Measurements from ENCODE around the gene ANKRD34A.

The ANKRD34A gene

GRCh38 chr1:145990249-145990855 is 26.0 kb upstream of the ANKRD34A start:
- no peak for ATAC-seq

DNA sequence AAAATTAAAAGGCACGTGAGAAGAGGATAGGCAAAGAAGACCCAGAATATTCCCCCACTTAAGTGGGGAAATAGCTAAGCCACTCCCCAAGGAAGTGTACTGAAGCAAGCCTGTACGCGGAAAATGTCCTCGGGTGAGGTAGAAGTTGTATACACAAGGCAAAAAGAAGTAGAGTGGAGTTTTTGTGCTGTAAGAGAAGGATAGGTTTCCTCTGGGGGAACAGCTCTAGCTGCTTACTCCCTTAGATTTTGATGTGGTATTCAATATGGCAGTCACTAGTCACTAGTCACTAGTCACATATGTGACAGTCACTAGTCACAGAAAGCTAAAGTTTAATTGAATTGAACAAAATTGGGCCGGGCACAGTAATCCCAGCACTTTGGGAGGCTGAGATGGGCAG is 24.4 kb upstream of the ANKRD34A start:
- peak in 1 of 2 donors; percentile 40 for ATAC-seq

DNA sequence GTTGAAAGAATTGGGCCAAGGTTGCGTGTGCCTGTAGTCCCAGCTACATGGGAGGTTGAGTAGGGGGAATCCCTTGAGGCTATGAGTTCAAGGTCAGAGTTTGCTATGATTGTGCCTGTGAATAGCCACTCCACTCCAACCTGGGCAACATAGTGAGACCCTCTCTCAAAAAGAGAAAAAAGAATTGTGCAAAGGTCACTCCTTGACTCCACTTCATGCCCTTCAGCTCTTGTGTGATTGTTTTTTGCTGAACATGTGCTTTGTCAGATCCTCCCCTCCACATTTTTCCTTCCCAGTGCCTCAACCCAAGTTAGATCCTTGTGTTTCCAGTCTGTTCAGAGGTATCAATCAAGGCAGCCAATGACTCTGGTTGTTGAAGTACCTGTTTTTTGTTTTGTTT is 23.6 kb upstream of the ANKRD34A start:
- ATAC-seq, result no peak

- no peak for ATAC-seq
These were observed 22.2 kb upstream of the ANKRD34A start for GRCh38 chr1:145986551-145986950.

DNA sequence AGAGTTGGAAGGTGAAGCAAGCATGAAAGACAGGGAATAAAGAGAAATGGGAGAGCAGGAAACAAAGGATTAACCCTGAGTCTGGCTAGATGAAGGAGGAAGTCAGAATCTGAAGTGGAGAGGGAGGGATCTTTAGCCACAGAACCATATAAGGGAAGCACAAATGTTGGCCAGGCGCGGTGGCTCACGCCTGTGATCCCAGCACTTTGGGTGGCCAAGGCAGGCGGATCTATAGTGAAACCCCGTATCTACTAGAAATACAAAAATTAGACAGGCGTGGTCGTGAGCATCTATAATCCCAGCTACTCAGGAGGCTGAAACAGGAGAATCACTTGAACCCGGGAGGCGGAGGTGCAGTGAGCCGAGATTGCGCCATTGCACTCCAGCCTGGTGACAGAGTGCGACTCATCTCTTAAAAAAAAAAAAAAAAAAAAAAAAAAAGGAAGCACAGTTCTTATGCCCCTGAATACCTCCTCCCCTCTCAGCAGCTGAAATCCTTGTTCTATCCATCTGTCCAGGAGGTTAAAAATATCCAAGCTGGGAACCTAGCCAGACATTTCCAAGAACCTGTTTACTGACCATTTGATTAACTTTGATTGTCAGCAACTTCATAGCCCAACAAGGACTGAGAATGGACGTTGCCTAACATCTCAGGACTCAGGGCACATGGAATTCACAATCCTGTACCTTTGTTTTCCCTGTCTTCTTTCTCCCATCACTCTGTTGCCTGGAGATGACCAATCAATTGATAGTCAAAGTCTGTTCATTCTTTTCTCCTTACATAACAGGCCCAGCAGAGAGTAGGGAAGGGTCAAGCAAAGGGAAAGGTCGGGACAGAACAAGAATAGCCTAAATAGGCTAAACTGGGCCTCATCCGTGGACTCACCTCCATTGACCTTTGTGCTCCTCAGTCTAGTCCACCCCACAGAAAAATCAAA is 21.4 kb upstream of the ANKRD34A start:
- no peak for ATAC-seq

- ATAC-seq, result no peak
These were observed 20.7 kb upstream of the ANKRD34A start for GRCh38 chr1:145985129-145985501.

- ATAC-seq, result peak; percentile 19 to 30
These were observed 19.8 kb upstream of the ANKRD34A start for GRCh38 chr1:145983960-145984830.

DNA sequence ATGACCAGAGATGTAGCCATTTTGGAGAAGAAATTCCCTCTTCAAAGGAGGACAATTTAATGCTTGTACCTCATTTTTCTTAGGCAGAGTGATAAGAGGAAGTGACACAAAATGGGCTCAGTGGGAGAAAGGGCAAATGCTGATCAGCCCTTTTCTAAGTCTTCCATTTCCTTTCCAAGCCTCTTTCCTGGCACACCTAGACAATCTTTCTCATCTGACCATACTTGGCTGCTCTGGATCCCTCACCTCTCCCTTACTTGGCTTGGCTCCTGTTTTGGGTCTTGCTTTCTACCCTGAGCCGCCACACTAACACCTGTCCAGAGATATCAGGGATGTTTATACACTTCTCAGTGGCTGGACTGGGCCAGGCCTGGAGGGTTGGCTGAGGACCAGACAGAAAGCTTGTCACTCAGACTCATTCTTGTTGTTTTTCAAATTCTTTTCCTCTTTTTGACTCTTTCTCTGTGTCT is 18.9 kb upstream of the ANKRD34A start:
- no peak for ATAC-seq

DNA sequence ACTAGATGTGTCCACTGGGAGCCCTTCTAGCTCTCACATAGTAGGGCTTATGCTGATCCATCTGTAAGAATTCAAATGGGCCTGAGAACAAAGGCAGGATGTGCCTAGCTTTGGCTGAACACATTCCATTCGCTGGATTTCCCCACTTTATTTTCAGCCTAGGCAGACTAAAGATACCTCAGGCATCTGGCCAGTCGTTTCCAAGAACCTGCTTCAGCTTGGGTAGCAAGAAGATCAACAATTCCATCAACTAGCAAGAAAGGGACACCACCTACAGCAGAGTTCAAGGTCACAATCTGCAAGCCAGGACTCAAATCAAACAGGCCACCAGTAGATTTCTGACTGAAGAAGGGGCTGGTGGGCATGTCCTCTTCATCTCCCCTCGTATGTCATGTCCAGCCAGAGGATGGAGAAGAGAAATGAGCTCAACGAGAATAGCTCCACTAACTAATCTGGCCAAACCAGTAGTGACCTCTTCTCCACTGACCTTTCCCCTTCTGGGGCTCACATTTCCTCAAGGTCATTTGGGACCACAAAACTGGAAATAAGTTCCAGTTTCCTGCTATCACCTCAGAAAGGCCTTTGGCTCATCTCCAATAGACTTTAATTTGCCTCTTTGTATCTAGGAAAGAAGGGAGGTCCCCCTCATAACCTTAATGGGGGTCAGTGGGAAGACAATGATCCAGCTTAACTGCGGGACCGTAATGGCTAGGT is 17.8 kb upstream of the ANKRD34A start:
- no peak for ATAC-seq

DNA sequence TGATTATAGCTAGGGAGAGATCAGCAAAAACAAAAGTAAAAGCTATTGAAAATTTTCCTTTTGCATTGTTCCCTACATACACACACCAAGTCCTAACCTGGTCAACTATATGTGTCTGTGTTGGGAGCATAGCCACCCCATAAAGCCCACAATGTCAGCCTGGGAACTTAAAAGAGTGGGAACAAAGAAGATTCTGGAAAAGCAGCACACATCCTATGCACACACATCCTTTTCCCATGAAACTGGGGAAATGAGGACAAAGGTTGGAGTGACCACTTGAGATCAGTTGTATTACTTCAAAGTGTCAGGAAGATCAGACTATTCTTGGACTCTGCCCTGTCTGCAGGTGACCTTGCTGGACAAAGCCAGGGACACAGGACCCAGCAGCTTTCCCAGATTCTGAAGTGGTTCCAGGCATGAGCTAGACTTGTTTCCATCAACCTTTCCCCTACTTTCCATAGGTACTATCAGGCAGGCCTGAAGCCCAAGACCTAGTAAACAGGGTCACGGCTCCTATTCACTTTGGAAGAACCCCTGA is 16.2 kb upstream of the ANKRD34A start:
- ATAC-seq, result no peak

DNA sequence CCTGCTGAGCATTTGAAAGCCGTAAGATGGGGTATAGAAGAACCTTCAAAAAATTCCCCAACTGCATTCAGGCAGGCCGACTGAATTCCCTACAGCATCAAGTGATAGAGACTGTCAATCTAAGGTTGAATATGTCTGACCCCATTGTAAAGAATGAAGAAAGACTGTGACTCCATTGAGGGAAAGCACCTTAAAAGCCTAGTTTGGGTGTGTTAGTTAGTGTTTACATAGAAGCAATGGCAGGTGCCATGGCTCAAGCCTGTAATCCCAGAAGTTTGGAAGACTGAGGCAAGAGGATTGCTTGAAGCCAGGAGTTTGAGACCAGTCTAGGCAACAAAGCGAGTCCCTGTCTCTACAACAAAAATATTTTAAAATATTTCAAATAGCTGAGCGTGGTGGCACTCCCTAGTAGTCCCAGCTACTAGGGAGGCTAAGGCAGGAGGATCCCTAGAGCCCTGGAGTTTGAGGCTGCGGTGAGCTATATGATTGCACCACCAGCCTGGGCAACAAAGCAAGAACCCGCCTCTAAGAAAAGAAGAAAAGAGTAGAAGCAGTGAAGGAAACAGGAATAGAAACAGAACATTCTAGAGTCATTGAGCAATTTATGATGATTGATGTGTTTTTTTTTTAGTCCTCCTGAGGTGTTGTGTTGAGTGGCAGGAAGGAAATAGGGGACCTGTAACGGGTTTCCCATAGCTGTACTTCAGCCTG is 15.5 kb upstream of the ANKRD34A start:
- peak in 1 of 2 donors; percentile 3 for ATAC-seq

DNA sequence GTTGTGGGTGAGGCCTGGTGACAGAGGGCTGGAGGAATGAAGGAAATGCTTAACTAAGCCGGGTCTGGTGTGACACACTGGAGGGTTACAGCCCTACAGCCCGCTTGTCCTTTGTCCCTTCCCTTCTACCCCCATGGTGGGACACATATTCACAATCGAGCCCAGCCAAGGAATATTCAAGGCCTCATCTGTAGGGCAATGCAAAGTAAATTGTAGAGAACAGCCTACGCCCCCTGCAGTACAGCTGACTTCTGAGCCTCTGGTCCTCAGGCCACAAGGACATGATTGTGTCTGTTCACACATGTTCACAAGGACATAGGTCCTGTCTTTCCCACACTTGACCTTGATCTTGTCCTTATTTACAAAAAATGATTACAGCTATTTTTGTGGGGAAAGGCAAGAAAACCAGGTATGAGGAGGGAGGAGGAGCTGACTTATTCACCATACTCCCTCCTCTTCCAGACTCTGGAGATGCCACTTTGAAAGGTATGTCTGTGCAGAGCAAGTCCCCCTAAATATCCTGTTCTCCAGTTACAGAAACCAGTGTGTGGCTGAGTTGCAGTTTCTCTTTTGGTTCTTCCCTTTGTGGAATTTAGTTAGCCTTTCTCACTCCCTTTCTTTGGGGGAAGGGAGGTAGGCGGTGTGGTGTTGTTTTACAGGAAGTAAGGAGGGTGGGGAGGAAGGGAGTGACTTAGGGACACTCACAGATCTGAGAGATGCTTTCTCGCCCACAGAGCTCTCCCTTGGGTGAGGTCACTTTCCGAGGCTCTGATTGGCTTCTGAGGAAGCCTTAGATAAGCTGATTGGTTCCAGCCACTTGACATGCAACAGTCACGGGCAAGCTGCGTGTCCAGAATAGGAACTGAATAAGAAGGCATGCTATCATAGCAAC is 14.7 kb upstream of the ANKRD34A start:
- peak; percentile 91 to 93 for ATAC-seq

DNA sequence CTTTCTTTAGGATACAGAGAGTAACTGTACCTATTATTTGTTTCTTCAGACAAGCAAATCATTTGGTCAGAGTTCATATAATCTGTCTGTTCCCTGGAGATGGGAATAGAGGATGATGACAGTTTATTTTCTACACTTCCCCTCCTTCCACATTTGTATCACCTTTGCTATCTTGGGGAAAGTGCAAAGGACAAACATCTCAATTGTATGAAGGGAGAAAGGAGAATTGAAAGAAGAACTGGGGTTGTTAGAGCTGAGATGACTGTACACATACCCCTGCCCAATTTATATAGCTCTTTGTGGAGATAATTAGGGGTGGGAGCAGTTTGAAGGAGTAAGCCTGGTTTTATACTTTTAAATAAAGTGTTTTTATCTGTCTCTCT is 14.1 kb upstream of the ANKRD34A start:
- ATAC-seq, result no peak

DNA sequence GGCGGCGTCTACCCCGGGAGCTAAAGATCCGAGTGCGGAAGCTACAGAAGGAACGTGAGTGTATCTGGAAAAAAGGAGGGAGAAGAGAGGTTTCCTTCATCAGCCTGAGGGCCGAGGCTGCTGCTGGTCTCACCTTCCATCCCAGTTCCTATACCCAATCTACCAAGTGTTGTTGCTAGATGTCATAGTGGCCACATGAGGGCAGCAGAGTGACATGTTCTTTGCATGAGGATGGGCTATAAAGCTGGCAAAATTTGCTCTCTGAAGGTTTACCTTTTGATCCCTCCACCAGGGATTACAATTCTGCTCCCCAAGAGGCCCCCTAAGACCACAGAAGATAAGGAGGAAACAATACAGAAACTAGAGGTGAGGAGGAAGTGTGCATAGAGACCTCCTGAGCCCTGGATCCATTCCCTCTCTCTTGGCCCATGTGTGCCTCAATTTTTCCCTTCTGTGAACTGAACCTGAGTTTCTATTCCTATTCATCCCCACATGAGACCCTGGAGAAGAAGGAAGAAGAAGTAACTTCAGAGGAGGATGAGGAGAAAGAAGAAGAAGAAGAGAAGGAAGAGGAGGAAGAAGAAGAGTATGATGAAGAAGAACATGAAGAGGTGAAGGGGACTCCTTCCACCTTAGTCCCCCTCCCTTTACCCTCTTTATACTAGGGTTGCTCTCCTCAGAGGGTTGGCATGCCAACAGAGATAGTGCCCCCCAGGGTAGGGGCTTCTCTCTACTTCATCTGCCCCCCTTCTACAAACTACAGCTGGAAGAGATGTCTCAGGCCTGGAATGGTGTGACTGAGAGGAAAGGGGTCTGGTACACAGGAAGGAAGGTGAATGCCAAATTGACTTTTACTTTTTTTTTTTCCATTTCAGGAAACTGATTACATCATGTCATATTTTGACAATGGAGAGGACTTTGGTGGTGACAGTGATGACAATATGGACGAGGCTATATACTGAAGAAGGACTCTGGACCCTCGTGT is 13.4 kb upstream of the ANKRD34A start:
- ATAC-seq, result peak; percentile 39 to 45

DNA sequence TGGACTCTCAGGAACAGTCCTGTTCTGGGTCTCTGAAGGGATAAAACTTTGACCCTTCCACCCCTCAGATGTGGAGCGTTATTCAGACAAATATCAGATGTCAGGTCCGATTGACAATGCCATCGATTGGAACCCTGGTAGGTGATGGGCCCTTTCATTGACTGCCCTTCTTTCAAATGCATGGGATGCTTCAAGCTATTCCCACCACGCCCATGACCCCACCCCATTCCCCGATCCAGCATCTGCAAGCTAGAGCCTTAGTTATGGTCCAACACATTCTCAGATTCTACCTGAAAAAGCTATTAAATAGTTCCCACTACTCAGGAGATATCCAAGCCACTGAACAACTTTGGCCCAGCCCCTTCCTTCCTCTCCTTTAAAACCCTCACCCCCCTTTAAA is 12.6 kb upstream of the ANKRD34A start:
- no peak for ATAC-seq

GRCh38 chr1:145975216-145975615 is 10.8 kb upstream of the ANKRD34A start:
- no peak for ATAC-seq

DNA sequence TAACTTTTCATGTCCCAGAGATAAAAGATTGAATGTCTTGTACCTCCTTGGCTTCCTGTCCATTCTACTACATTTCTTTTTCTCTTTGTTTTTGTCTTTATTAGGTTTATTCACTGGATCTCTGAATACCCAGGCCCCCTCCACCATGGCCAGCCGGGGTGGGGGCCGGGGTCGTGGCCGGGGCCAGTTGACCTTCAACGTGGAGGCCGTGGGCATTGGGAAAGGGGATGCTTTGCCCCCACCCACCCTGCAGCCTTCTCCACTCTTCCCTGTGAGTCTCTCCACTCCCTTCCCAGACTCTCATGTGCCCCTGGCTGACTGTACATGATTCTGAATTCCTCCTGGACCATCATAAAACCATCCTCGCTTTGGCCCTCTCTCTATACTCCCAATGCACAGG is 10.3 kb upstream of the ANKRD34A start:
- ATAC-seq, result no peak

- no peak for ATAC-seq
These were observed 8.2 kb upstream of the ANKRD34A start for GRCh38 chr1:145972580-145972979.

DNA sequence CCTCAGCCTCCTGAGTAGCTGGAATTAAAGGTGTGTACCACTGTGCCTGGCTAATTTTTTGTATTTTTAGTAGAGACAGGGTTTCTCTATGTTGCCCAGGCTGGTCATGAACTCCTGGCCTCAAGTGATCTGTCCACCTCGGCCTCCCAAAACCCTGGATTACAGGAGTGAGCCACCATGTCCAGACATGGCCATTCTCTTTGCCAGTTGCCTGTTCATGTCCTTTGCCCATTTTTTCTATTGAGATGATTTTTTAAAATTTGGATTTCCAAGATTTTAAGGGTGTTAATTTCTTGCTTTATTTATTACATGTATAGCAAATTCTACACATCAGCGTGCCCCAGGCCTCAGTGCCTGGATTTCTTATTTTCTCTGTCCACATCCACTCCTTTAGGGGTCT is 2.9 kb upstream of the ANKRD34A start:
- no peak for ATAC-seq
